ENCODE measurements around the gene ZBTB25. TPM values are rescaled to one million over a fixed set of nuclear protein-coding genes. Genes with fewer than 3 reads are reported as not detected.

The ZBTB25 gene
- total RNA-seq, 2 experiments from 2014 or later: 56.8 to 58.1 TPM

DNA sequence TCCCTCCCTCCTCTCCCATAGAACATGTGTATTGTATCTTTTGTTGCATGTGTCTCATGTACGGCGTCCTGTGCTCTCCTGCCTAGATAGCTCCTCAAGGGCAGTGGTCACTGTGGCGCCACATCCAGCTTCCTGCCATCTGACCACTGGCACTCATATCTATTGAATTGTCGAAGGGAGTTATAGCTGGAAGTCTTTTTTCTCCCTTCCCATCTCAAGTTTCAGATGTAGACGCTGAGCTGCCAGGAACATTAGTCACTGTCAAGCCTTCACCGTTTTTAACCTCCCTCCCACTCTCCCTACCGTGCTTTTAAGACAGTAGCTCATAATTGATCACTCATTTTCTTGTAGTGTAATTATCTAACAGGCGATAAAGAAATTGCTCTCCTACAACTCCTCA, 82.5 kb downstream of the ZBTB25 start:
- no peaks in the 10 kb centered on the region for H3K27me3 Mint-ChIP-seq
- Histone ChIP-seq H3K27ac (ENCODE audit: low read depth in 1 of 2, low read length in 2 of 2) (no peak overlapping the region), H3K4me1 (ENCODE audit: insufficient read depth, low read length) (no peaks in the 10 kb centered on the region), H3K9me3 (ENCODE audit: control insufficient read depth in 1 of 2, insufficient read depth in 1 of 2, low read length in 2 of 2) (no peaks in the 10 kb centered on the region), H3K4me3 (ENCODE audit: low read length) (no peak overlapping the region), H3K36me3 (ENCODE audit: insufficient read depth, low read length) (peaks cover 48% of the 10 kb centered on the region), H3K27me3 (ENCODE audit: control insufficient read depth in 1 of 2, insufficient read depth in 2 of 2, low read length in 2 of 2) (no peaks in the 10 kb centered on the region)
- no peaks in the 10 kb centered on the region for H3K4me1 Mint-ChIP-seq (ENCODE audit: low read depth)
- ChIA-PET CTCF (interaction anchor here (1.3 kb wide), 1 partner anchor 9 kb away, joined by 5 read pairs; no protein-coding TSS in a partner anchor), POLR2A (no interaction called here)
- intact Hi-C loops (cut with DNase I, micrococcal nuclease): no loop called here
- no peak overlapping the region for H3K27ac Mint-ChIP-seq
- ATAC-seq (ENCODE audit: poor library complexity) (no peak), DNase-seq (no peak)
- peaks cover 77% of the 10 kb centered on the region for H3K36me3 Mint-ChIP-seq (ENCODE audit: low read depth)
- no peaks in the 10 kb centered on the region for H3K9me3 Mint-ChIP-seq
- no peak overlapping the region for H3K4me3 Mint-ChIP-seq
- TF ChIP-seq, protein P1, sequence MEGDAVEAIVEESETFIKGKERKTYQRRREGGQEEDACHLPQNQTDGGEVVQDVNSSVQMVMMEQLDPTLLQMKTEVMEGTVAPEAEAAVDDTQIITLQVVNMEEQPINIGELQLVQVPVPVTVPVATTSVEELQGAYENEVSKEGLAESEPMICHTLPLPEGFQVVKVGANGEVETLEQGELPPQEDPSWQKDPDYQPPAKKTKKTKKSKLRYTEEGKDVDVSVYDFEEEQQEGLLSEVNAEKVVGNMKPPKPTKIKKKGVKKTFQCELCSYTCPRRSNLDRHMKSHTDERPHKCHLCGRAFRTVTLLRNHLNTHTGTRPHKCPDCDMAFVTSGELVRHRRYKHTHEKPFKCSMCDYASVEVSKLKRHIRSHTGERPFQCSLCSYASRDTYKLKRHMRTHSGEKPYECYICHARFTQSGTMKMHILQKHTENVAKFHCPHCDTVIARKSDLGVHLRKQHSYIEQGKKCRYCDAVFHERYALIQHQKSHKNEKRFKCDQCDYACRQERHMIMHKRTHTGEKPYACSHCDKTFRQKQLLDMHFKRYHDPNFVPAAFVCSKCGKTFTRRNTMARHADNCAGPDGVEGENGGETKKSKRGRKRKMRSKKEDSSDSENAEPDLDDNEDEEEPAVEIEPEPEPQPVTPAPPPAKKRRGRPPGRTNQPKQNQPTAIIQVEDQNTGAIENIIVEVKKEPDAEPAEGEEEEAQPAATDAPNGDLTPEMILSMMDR (IDR thresholded peaks at IDR 0.05): no peak

GRCh38 chr14:64419003-64419402, 84.6 kb downstream of the ZBTB25 start:
- Mint-ChIP-seq H3K9me3 (no peaks in the 10 kb centered on the region), H3K4me1 (ENCODE audit: low read depth) (no peaks in the 10 kb centered on the region), H3K27me3 (no peaks in the 10 kb centered on the region), H3K36me3 (ENCODE audit: low read depth) (peaks cover 73% of the 10 kb centered on the region), H3K27ac (no peak overlapping the region), H3K4me3 (no peak overlapping the region)
- no peak overlapping the region for H3K4me3 ChIP-seq (ENCODE audit: low read length)
- ATAC-seq (ENCODE audit: poor library complexity): no peak
- POLR2A ChIA-PET: no interaction called here
- no peaks in the 10 kb centered on the region for H3K9me3 ChIP-seq (ENCODE audit: control insufficient read depth in 1 of 2, insufficient read depth in 1 of 2, low read length in 2 of 2)
- no peaks in the 10 kb centered on the region for H3K27me3 ChIP-seq (ENCODE audit: control insufficient read depth in 1 of 2, insufficient read depth in 2 of 2, low read length in 2 of 2)
- no peak for DNase-seq
- H3K27ac ChIP-seq (ENCODE audit: low read depth in 1 of 2, low read length in 2 of 2): no peak overlapping the region
- H3K36me3 ChIP-seq (ENCODE audit: insufficient read depth, low read length): peaks cover 46% of the 10 kb centered on the region
- intact Hi-C loops (cut with DNase I, micrococcal nuclease): no loop called here
- TF ChIP-seq, protein P1 (IDR thresholded peaks at IDR 0.05): no peak
- CTCF ChIA-PET: no interaction called here
- no peaks in the 10 kb centered on the region for H3K4me1 ChIP-seq (ENCODE audit: insufficient read depth, low read length)

GRCh38 chr14:64417771-64418125, 85.9 kb downstream of the ZBTB25 start:
- Mint-ChIP-seq H3K4me3 (no peak overlapping the region), H3K27me3 (no peaks in the 10 kb centered on the region), H3K4me1 (ENCODE audit: low read depth) (no peaks in the 10 kb centered on the region), H3K27ac (no peak overlapping the region), H3K36me3 (ENCODE audit: low read depth) (peaks cover 74% of the 10 kb centered on the region), H3K9me3 (no peaks in the 10 kb centered on the region)
- Histone ChIP-seq H3K4me3 (ENCODE audit: low read length) (no peak overlapping the region), H3K4me1 (ENCODE audit: insufficient read depth, low read length) (no peaks in the 10 kb centered on the region), H3K27me3 (ENCODE audit: control insufficient read depth in 1 of 2, insufficient read depth in 2 of 2, low read length in 2 of 2) (no peaks in the 10 kb centered on the region), H3K36me3 (ENCODE audit: insufficient read depth, low read length) (peaks cover 49% of the 10 kb centered on the region), H3K27ac (ENCODE audit: low read depth in 1 of 2, low read length in 2 of 2) (no peak overlapping the region), H3K9me3 (ENCODE audit: control insufficient read depth in 1 of 2, insufficient read depth in 1 of 2, low read length in 2 of 2) (no peaks in the 10 kb centered on the region)
- ChIA-PET CTCF (no interaction called here), POLR2A (no interaction called here)
- ATAC-seq (ENCODE audit: poor library complexity) (no peak), DNase-seq (no peak)
- TF ChIP-seq, protein P1 (IDR thresholded peaks at IDR 0.05): no peak
- intact Hi-C loops (cut with DNase I, micrococcal nuclease): no loop called here

Measured in CD4-positive, alpha-beta T cell (primary cell).